Fibroblast of mammary gland (primary cell): Measurements from ENCODE around the gene DOCK4.

Experiments used
- DNase-seq: peaks from one replicate; pipeline ENCODE4 v3.0.0-alpha.2; 2010; ENCODE audit warnings: low read depth
- H3K4me3 ChIP-seq: 2 replicates; pipeline ENCODE4 v1.5.1; 2011; ENCODE audit warnings: low read depth, mild to moderate bottlenecking, low read length, moderate library complexity; ENCODE audit not compliant: control insufficient read depth
- TF ChIP-seq, protein P1 (sequence below): conservative IDR thresholded peaks from 2 replicates; pipeline ENCODE4 v1.5.1; 2011; ENCODE audit warnings: low read depth, low read length, inconsistent platforms; ENCODE audit not compliant: control insufficient read depth, insufficient read depth

The DOCK4 gene

DNA sequence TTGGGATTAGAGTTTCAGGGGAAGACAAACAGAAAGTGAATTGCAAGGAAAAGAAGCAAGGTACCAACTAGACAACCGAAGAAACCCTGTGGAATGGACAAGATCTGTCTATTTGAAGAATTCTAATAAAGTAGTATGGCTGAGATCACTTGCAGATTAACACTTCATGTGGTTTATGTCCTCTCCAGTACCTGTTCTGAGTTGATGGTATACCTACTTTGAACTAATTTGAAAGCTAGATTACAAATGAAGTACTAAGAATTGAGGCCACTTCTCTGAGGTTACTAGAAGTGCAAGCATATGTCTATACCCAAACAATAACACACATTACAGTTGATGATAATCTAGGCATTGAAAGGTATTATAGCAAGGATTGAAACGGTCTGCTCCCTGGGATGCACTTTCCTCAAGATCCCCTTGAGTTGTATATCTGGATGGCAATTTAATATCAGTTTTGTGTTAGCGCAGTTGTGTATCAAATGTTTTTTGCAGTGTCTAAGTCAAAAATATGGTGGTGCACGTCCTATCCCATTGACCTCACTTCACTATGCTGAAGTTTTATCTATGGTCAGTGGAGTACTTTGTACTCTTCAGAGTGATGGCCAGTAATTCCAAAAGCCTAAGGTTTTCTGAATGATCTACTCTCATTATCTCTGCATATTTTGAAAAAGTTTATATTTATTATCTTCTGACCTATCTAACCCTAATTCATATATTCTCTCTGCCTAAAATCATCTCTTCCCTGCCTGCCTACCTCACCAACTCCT lies 26.2 kb upstream of the DOCK4 start:
- DNase-seq, result no peak
- TF ChIP-seq, protein P1, sequence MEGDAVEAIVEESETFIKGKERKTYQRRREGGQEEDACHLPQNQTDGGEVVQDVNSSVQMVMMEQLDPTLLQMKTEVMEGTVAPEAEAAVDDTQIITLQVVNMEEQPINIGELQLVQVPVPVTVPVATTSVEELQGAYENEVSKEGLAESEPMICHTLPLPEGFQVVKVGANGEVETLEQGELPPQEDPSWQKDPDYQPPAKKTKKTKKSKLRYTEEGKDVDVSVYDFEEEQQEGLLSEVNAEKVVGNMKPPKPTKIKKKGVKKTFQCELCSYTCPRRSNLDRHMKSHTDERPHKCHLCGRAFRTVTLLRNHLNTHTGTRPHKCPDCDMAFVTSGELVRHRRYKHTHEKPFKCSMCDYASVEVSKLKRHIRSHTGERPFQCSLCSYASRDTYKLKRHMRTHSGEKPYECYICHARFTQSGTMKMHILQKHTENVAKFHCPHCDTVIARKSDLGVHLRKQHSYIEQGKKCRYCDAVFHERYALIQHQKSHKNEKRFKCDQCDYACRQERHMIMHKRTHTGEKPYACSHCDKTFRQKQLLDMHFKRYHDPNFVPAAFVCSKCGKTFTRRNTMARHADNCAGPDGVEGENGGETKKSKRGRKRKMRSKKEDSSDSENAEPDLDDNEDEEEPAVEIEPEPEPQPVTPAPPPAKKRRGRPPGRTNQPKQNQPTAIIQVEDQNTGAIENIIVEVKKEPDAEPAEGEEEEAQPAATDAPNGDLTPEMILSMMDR, result no peak
- H3K4me3 ChIP-seq, result no peak overlapping the region

DNA sequence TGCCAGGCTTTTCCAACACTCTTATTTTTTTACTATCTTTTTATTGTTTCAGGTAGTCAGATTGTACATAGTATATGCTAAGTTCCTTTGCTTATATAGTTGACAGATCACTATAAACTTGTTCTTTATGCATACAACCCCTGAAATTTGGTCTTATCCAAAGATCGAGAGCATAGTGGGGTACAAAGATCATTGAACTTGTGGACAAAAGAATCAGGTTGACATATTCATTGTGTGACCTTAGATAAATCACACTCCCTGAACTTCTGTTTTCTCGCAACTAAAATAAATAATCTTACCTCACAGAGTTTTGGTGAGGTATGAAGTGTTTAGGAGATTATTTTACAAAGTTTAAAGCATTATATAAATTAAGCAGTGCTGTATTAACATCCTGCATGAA lies 22.4 kb upstream of the DOCK4 start:
- no peak overlapping the region for H3K4me3 ChIP-seq
- no peak for DNase-seq
- TF ChIP-seq, protein P1, result no peak

DNA sequence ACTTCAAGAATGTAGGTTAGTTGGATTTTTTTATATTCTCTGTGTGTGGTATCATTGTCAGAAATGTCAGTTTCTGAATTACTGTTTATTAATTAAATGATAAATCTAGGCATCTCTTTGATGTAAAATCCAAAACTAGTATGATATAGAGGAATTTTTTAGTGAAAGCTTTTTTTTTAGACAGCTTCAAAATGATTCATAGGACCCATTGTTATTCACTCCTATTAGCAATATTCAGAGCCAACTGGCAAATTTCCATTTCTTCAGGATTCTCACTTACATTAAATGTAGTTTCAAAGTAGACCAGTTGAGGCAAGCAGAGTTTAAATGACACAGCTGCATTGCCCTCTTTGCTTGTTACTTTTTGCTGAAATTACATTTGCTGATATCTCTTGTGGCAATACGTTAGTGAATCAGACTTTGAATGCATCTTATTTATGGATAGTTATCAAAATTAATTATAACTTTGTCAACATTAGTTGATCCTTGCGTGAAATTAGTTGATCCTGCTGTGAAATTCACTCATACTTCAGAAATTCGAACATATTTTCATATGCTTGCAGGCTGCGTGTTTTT lies 20.6 kb upstream of the DOCK4 start:
- H3K4me3 ChIP-seq, result no peak overlapping the region
- TF ChIP-seq, protein P1, result no peak
- DNase-seq, result no peak

DNA sequence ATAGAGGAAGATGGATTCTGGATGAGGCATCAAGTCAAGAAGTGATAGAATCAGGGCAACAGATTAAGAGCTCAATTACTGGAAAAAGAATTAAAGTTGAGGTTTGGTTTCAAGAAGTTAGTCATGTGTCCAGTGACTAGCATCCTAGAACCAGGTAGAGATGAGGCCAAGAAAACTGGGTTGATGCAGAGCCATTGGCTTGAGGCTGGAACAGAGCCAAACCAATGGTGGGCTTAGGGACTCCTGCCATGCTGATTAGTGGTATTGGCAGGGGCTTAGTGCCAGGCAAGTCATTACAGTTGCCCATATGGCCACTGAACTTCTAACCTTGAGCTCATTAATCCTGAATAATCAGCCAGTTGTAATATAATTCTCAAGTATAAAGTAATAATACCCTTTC lies 18.8 kb upstream of the DOCK4 start:
- TF ChIP-seq, protein P1, result no peak

DNA sequence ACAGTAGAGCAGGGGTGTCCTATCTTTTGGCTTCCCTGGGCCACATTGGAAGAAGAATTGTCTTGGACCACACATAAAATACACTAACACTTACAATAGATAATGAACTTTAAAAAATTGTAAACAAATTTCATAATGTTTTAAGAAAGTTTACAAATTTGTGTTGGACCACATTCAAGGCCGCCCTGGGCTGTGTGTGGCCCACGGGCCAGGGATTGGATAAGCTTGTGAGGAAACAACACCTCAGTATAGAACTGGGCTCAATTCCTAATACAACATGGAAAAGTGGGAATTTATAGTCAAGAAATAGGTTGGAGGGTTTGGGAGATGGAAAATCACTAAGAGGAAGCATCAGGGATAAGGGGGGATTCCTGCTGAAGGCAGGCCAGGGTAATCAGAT lies 18.0 kb upstream of the DOCK4 start:
- TF ChIP-seq, protein P1, result no peak
- no peak for DNase-seq
- no peak overlapping the region for H3K4me3 ChIP-seq

More for the DNA sequence above, 18.8 kb upstream of the DOCK4 start:
- DNase-seq, result no peak
- no peak overlapping the region for H3K4me3 ChIP-seq

DNA sequence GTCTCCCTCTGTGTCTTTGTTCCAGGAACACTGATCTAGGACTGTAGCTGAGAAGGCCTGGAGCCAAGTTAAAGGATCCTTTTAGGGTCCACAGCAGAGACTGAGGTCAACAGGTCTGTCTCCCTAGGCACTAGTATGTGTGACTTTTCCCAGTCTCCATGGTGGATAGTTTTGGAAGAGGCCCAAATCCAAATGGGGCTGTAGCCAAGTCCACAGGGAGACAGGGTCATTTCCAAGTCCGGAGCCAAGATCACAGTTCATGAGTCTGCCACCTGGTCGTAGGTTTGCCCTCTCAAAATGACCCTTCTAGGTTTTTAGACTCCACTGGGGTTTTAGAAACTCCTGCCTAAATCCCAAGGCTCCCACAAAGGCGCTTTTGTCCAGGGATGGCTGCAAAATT lies 17.1 kb upstream of the DOCK4 start:
- no peak overlapping the region for H3K4me3 ChIP-seq
- TF ChIP-seq, protein P1, result no peak
- DNase-seq, result no peak
